ENCODE measurements around the gene MASP1.
A peak's percentile ranks its signal among the peaks of the same experiment; 100 is the strongest.

MASP1 gene

DNA sequence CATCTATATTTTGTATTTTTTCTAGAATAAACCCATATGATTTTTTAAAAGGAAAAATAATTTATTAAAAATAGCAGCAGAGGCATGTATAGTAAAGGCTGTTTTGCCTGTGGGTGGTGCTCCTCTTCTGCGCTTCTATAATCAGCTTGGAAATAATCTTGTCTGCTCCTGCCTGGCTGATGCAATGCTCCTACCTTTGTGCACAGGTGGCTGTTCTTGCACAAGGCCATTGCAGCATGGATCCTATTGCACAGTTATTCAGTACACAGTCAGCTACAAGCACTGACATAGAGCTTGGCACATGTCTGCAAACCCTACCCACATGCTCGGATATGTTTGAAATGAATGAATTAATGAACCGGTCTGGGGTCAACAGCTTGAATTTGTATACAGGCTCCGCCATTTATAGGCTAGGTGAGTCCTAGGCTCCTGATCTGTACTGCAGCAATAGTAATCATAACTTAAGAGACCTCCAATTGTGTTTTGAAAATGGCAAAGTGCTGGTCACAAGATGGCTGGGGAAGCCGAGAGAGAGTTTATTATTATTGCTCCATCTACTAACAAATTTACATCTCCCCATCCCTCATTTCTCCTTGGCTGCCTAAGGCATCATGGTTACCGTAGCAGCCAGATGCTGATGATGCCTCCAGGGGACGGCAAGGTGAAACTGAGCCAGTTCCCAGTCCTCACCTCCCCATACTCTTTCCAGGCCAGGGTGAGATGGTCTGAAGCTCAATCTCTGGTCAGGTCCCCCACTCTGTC lies 94.8 kb downstream of the MASP1 start:
- Histone ChIP-seq H3K4me1 (ENCODE audit: control insufficient read depth, insufficient read depth, low read length) (no peaks in the 10 kb centered on the region), H3K4me2 (ENCODE audit: low read length) (no peak overlapping the region), H3K9ac (ENCODE audit: low read depth, low read length) (no peak overlapping the region), H3K27me3 (ENCODE audit: control insufficient read depth, insufficient read depth, low read length) (peaks cover 3% of the 10 kb centered on the region), H3K36me3 (ENCODE audit: insufficient read depth, low read length) (no peaks in the 10 kb centered on the region), H3K9me3 (replicated peaks; ENCODE audit: low read length) (no peaks in the 10 kb centered on the region), H3K4me3 (ENCODE audit: low read length) (no peak overlapping the region)

DNA sequence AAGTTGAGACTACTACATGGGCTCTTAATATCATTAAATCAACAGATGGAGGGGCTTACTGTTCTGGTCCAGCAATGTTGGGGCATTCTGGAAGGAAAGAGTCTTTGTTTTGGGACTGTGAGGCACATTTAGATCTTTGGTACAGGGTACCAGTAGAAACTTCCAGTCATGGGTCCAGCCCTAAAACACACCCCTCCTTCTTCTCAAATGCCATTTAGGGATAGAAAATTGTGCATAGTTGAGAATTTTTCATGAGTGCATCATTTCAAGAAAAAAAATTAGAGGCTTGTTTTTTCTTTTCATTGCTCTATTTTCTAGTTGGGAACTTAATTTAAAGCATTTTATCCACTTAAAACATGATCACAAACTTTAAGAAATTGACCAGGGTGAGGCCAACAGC lies 98.4 kb downstream of the MASP1 start:
- H3K9ac ChIP-seq (ENCODE audit: low read depth, low read length), result no peak overlapping the region
- H3K36me3 ChIP-seq (ENCODE audit: insufficient read depth, low read length), result no peaks in the 10 kb centered on the region
- H3K4me3 ChIP-seq (ENCODE audit: low read length), result no peak overlapping the region
- no peaks in the 10 kb centered on the region for H3K9me3 ChIP-seq (replicated peaks; ENCODE audit: low read length)
- no peaks in the 10 kb centered on the region for H3K4me1 ChIP-seq (ENCODE audit: control insufficient read depth, insufficient read depth, low read length)
- no peaks in the 10 kb centered on the region for H3K27me3 ChIP-seq (ENCODE audit: control insufficient read depth, insufficient read depth, low read length)
- no peak overlapping the region for H3K4me2 ChIP-seq (ENCODE audit: low read length)

DNA sequence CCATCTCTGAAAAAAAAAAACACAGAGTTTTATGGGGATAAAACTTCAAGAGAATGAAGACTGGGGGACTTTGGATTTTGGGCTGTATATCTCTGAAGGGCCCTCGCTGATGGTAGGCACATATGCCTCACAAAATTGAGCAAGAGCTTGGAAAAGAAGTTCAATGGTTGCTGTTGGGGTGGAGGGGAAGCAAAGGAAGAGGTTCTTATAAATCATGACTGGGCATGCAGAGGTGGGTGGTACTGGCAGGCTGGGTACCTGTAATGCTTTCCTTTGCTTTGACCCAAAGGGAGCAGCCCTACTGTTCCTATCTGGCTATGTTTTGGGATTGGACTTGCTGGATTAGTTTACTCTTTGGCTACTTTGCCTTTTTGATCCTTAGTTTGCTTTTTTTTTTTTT lies 100.3 kb downstream of the MASP1 start:
- no peak overlapping the region for H3K4me3 ChIP-seq (ENCODE audit: low read length)
- peaks cover 12% of the 10 kb centered on the region for H3K4me1 ChIP-seq (ENCODE audit: control insufficient read depth, insufficient read depth, low read length)
- H3K27me3 ChIP-seq (ENCODE audit: control insufficient read depth, insufficient read depth, low read length), result no peaks in the 10 kb centered on the region
- no peaks in the 10 kb centered on the region for H3K9me3 ChIP-seq (replicated peaks; ENCODE audit: low read length)
- H3K36me3 ChIP-seq (ENCODE audit: insufficient read depth, low read length), result no peaks in the 10 kb centered on the region
- H3K9ac ChIP-seq (ENCODE audit: low read depth, low read length), result no peak overlapping the region
- no peak overlapping the region for H3K4me2 ChIP-seq (ENCODE audit: low read length)

DNA sequence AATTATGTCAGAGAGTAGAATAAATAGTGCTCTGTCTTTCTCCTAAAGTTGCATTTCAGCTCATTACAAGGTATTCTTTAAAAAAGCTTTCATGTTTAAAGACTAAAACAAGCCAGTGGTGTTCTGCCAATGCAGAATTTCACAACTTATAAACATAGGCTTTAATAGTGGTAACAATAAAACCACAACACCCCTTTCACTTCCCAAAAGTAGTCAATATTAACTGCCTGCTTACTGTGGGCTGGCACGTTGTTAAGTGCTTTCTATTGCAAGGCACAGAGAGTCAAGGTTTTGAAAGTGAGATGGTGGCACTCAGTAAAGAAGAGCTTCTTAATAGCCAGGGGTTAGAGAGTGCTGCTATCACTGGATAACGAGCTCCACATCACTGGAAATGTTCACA lies 102.6 kb downstream of the MASP1 start:
- no peaks in the 10 kb centered on the region for H3K27me3 ChIP-seq (ENCODE audit: control insufficient read depth, insufficient read depth, low read length)
- no peak overlapping the region for H3K4me2 ChIP-seq (ENCODE audit: low read length)
- no peaks in the 10 kb centered on the region for H3K9me3 ChIP-seq (replicated peaks; ENCODE audit: low read length)
- H3K9ac ChIP-seq (ENCODE audit: low read depth, low read length), result no peak overlapping the region
- no peak overlapping the region for H3K4me3 ChIP-seq (ENCODE audit: low read length)
- H3K4me1 ChIP-seq (ENCODE audit: control insufficient read depth, insufficient read depth, low read length), result peaks cover 14% of the 10 kb centered on the region
- no peaks in the 10 kb centered on the region for H3K36me3 ChIP-seq (ENCODE audit: insufficient read depth, low read length)

DNA sequence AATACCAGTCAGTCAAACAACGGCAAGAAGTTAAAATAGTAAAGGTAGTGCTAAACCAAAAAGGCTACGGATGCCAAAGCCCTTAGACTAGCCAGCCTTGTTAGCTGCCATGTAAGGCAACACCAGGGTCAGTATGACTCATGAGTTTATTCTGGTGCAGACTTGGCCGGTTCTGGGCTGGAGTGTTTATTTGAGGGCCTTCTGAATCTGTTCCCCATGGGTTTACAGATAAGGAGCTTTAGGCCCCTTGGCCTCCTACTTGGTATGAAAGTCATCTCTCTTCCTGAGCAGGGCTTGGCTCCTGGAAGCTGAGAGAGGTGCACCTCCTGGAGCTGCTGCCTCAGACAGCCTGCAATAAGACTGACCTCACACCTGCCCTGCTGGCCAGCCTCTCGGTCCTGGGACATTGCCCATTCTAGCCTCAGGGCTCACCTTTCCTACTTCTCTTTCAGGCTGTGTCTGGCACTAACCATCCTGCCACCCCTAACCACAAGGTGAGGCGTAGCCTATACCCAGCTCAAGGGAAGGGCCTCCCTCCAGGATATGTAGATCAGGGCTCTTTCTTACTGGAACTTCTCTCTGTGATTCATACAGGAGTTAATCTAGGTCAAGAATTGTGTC lies 104.6 kb downstream of the MASP1 start:
- peaks cover 24% of the 10 kb centered on the region for H3K4me1 ChIP-seq (ENCODE audit: control insufficient read depth, insufficient read depth, low read length)
- H3K9me3 ChIP-seq (replicated peaks; ENCODE audit: low read length), result no peaks in the 10 kb centered on the region

DNA sequence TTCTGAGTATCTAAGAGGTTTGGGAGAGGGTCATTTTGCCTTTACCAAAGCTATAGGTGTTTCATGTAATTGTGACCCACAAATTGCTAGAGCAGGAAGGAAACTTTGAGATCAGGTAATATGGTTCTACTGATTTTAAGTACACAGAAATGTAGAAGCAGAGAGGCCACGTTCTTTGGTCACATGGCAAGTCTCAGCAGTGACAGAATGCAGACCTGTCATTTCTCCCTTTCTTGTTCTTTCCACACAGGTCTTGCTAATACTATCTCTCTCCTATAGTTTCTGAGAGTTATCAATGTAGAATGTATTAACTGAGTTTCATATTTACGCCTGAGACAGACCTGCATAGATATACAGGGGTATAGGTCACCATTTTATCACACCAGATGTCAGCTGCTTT lies 105.2 kb downstream of the MASP1 start:
- no peaks in the 10 kb centered on the region for H3K9me3 ChIP-seq (replicated peaks; ENCODE audit: low read length)
- H3K27me3 ChIP-seq (ENCODE audit: control insufficient read depth, insufficient read depth, low read length), result no peaks in the 10 kb centered on the region
- peaks cover 24% of the 10 kb centered on the region for H3K4me1 ChIP-seq (ENCODE audit: control insufficient read depth, insufficient read depth, low read length)
- H3K9ac ChIP-seq (ENCODE audit: low read depth, low read length), result no peak overlapping the region
- no peak overlapping the region for H3K4me3 ChIP-seq (ENCODE audit: low read length)
- no peaks in the 10 kb centered on the region for H3K36me3 ChIP-seq (ENCODE audit: insufficient read depth, low read length)
- H3K4me2 ChIP-seq (ENCODE audit: low read length), result peak overlapping the region; percentile 18

More for the DNA sequence above, 104.6 kb downstream of the MASP1 start:
- Histone ChIP-seq H3K9ac (ENCODE audit: low read depth, low read length) (no peak overlapping the region), H3K4me3 (ENCODE audit: low read length) (no peak overlapping the region), H3K4me2 (ENCODE audit: low read length) (peak overlapping the region; percentile 18), H3K27me3 (ENCODE audit: control insufficient read depth, insufficient read depth, low read length) (no peaks in the 10 kb centered on the region), H3K36me3 (ENCODE audit: insufficient read depth, low read length) (no peaks in the 10 kb centered on the region)

DNA sequence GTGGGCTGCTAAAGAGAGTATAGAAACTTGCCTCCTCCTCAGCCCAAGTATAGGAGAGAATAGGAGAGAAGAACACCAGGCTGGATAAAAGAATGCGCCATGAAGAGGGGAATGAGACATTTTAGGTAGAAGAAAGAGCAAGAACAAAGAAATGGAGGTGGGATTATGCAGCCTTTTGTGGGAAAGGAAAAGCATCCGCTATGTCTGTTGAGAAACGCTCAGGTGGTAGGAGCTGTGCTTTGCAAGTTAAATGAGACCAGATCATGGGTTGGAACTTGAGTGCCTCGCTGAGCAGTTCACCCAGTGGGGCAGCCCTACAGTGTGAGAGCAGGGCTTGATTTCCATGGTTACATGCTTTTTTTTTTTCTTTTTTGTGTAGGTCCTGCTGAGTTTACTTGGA lies 105.8 kb downstream of the MASP1 start:
- Histone ChIP-seq H3K36me3 (ENCODE audit: insufficient read depth, low read length) (no peaks in the 10 kb centered on the region), H3K4me1 (ENCODE audit: control insufficient read depth, insufficient read depth, low read length) (peaks cover 24% of the 10 kb centered on the region), H3K4me2 (ENCODE audit: low read length) (no peak overlapping the region), H3K27me3 (ENCODE audit: control insufficient read depth, insufficient read depth, low read length) (no peaks in the 10 kb centered on the region), H3K9ac (ENCODE audit: low read depth, low read length) (no peak overlapping the region), H3K9me3 (replicated peaks; ENCODE audit: low read length) (no peaks in the 10 kb centered on the region), H3K4me3 (ENCODE audit: low read length) (no peak overlapping the region)

Measured in skeletal muscle satellite cell (primary cell).